Umbilical cord (tissue), 2 donors: ENCODE data around the gene SERTAD3. TPM values are rescaled to one million over a fixed set of nuclear protein-coding genes. Genes with fewer than 3 reads are reported as not detected.
A peak's percentile ranks its signal among the peaks of the same experiment; 100 is the strongest.

Experiments
- DNase-seq: peaks from one replicate; pipeline ENCODE4 v3.0.0-alpha.2; 2015; ENCODE audit warnings: low spot score
- total RNA-seq: library from RNA; depleted of rRNA; stranded (reverse); fragments of >200 nt; gene quantifications from one replicate; pipeline ENCODE4 v1.2.3, GENCODE V29; 2014; ENCODE audit warnings: low replicate concordance; ENCODE audit not compliant: insufficient read depth

Gene SERTAD3
- total RNA-seq, 1 donor from 2014 or later: 37.1 TPM

DNA sequence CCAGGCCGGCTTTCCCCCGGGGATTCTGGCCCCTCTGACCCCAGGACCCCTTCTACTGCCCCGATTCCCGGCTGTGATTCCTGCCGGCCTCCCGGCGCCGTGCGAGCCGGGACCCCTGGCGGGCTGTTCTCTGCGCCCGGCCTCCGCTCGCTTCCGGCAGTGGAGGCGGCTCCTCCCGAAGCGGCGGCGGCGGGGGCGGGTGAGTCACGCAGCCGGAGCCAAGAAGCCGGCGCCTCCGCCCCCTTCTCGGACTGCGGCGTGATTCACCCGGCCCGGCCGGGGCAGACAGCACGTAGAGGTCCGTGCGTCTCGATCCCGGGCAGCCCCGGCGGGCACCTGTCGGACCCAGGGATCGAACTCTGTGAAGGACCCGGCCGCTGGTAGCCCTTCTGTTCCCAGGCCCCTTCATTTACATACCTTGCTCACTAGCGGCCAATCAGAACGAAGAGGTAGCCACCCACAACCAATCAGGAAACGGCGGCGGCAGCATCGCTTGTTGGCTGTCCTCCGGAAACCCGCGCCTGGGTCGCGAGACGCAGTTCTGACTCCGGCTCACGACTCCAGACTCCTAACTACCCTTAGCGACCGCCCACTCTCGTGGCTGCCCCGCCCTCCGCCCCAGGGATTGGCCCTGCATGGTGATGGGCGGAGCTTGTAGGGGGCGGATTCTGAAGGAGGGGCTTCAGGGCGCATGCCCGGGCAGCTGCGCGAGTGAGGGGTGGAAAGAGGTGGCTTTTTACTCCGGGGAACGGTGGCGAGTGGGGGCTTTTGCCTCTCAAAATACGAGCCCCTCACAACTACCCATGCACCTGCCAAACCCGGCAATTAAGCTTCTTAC lies 18.5 kb downstream of the SERTAD3 start, which contains the start of gene SERTAD1:
SERTAD1 (minus strand) TSS at position 543 of the 838 bp plus-strand sequence. CDS start 2,446 bp downstream, outside the sequence.
- DNase-seq: peak; percentile 100

DNA sequence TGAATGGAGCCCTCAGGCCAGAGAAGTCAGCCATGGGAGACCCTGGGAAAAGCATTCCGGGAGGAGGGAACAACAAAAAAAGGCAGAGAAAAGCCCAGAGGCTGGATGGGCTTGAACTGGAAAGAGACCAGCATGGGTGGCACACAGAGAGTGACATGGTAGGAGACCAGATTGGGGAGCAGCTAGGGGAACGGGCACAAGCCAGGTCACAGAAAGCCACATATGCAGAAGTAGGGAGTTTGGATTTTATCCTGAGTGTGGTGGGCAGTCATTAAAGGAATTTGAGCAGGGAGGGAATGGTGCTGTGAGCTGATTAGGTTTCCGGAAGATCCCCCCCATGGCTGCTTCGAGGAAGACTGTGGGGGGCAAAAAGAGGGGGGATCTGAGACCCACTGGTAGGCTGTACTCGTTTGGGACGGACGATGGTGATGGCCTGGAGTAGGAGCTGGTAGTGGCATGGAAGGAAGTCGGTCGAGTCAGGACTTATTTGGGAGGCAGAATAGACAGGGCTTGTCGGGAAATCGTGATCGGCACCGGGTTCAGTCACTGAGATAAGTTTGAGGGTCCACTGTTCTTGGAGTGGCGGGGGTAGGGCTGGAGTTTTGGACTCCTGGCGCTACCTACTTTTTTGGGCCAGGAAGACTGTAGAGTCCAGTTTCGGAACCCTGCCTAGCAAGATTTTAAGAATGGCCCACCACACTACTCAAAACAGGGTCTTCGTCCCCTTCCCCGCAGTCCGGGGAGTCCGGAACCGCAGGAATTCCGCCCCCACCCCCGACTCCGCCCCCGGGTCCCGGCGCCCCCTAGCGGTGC lies 19.3 kb downstream of the SERTAD3 start:
- peak; percentile 47 for DNase-seq

GRCh38 chr19:40423938-40424337 lies 20.2 kb downstream of the SERTAD3 start:
- DNase-seq: no peak

DNA sequence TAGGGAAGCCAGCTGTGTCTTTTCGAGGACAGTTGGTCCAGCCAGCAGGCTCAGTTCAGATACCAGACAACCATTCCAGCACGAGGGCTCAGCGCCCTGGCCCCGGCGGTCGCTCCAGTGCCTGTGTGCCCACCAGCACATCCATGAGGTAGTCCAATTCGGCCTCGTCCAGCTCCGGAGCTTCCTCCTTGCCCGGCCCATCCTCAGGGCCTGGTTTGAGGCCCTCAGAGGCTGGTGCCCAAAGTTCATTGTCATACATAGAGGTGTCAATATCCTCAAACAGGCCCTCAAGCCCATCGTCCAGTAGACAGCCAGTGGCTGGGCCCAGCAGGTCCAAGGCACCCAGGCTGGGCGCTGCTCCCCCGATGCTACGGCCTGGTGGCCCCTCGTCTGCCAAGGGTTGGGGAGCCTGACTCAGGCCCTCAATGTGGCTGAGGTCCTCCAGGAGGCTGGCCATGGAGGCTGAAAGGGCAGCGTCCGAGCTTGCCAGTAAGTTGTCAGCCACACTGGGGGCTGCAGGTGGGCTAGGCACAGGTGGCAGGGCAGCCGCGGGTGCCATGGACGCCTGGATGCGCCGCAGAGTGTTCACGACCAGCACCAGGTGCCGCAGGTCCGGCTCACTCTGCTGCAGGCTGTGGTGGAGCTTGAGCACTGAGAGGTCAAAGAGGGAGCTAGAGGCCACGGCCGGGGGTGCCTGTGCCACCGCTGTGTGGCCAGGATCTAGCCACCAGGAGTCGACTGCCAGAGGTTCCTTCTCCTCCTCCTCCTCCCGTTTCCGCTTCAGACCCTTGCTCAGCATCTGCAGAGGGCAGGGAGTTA lies 21.2 kb downstream of the SERTAD3 start:
- DNase-seq: no peak

- peak; percentile 47 for DNase-seq
Observed at GRCh38 chr19:40421993-40422747, 22.0 kb downstream of the SERTAD3 start.

- DNase-seq: peak; percentile 97
Observed at GRCh38 chr19:40420766-40421765, 23.1 kb downstream of the SERTAD3 start.

DNA sequence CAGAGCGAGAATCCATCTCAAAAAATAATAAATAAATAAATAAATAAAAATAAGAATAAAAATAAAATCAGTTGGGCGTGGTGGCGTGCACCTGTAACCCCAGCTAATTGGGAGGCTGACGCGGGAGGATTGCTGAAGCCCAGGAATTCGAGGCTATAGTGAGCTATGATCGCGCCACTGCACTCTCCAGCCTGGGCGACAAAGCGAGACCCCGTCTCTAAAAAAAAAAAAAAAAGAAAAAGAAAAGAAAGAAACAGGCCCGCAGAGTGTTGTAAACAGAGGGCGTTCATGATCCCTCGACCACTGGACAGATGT lies 23.7 kb downstream of the SERTAD3 start:
- DNase-seq: no peak

DNA sequence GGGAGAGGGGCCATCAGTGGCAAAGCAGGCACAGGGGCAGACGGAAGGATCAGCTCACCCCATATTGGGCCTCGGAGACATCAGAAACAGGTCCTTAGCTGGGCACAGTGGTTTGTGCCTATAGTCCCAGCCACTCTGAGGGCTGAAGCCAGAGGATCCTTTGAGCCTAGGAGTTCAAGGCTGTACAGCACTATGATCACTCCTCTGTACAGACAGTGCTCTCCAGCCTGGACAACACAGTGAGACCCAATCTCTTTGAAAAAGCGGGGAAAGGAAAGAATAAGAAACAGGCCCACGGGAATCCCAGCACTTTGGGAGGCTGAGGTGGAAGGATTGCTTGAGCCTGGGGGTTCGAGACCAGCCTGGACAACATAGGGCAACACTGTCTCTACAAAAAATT lies 24.4 kb downstream of the SERTAD3 start:
- DNase-seq: no peak

DNA sequence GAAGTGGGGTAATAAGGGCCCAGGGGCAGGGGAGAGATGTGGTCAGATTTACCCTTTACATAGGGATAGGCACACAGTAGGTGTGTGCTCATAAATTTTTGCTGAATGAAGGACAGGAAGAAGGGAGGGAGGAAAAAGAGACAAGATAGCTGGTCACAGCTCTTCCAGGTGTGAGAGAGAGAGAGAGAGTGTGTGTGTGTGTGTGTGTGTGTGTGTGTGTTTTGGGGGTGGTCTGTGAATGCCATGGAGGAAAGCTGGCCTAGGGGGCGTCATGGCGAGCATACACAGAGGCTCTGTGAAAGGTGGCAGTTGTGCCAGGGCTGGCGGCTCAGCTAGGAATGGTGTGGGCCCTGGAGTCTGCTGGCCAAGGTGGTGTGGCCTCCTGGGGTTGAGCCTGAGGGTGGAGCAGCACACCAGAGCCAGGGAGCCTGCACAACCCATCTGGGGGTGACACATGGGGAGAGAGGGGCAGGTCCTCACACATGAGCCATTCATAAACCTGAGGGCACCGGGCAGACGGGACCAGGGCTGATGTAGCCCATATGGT lies 25.0 kb downstream of the SERTAD3 start:
- no peak for DNase-seq

- no peak for DNase-seq
Observed at GRCh38 chr19:40418040-40418439, 26.1 kb downstream of the SERTAD3 start.

DNA sequence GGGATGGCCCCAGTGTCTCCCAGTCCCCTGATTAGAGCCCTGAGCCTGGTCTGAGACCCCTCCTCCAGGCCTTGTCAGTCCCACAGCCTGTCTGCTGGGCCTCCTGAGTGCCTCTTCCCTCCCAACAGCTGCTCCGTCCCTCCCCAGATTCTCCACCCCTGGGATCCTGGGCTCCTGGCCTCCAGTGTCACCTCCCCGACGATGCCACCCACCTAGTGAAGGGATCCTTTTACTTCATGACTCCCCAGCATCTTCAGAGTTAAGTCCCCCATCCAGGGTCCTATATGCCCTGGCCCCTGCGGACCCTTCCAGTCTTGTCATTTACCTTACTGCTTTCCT lies 26.5 kb downstream of the SERTAD3 start:
- DNase-seq: no peak

GRCh38 chr19:40416918-40417642 lies 27.1 kb downstream of the SERTAD3 start:
- peak; percentile 49 for DNase-seq

- DNase-seq: no peak
Observed at GRCh38 chr19:40415768-40416167, 28.4 kb downstream of the SERTAD3 start.

GRCh38 chr19:40414542-40415535 lies 29.3 kb downstream of the SERTAD3 start:
- peak; percentile 35 for DNase-seq

DNA sequence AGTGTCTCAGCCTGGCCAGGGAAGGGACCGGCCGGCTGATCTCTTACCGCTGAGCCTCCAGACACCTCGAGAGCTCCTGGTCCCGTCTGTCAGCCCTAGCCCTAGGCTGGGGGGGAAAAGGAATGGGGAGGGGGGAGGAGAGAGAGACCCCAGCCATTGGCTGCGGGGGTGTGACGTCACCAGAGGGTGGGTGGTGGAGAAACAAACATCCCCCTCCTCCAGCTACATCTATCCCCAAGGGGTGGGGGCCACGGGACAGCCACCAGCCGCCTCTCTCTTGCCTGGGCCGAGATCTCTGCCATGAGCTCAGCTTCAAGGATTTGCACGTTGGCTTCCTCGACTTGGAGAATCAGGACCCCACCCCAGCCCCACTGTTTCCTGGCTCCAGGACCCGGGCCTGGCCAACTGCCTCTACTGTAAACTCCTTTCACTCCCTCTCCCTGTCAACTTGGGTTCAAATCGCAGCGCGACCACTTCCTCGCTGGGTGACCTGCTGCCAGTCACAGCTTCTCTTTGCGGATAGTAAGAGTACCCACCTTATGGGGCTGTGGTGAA lies 30.8 kb downstream of the SERTAD3 start, which contains the start of gene PRX:
PRX (minus strand) TSS at position 88 of the 555 bp plus-strand sequence. CDS start 5,446 bp downstream, outside the sequence.
- DNase-seq: peak; percentile 33

DNA sequence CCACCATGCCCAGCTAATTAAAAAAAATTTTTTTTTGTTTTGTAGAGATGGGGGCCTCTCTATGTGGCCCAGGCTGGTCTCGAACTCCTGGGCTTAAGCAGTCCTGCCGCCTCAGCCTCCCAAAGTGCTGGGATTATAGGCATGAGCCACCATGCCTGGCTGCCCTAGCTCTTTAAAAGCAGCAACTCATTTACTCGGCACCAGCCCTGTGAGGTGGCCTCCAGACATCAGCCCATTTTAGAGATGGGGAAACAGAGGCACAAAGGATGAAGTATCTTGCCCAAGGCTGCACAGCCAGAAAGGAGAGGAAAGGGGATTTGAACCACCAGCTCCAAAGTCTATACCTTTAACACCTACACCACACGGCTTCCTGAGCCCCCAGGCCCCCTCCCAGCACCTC lies 31.3 kb downstream of the SERTAD3 start:
- no peak for DNase-seq

DNA sequence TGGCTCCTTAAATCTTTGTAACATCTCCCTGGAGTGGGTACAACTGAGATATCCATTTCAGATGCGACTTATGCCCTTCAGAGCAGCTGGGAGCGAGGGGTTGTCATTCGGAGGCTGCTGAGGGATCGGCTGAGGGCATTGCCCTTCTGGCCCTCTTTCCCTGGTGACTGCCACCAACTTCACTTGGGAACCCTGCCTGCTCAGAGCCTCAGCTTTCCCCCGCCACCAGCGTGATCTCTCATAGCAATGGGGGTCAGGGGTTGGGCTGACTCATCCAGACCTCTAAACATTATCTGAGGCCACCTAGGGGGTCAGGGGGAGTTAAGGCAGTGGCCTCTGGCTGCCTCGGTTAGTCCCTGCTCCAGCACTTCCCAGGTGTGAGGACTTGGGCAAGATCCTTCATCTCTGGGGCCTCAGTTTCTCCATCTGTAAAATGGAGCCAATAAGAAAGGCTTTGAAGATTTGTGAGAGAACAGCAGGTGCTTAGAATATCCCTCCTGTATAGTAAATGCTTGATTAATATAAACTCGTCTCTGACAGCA lies 32.1 kb downstream of the SERTAD3 start:
- DNase-seq: no peak
